Stimulated activated CD8-positive, alpha-beta memory T cell treated with anti-CD3 and anti-CD28 coated beads, Interleukin-12 subunit alpha, Interleukin-12 subunit beta, amount 100 ng/mL, for 24 hours (primary cell): Measurements from ENCODE around the gene SLC13A4.
"Not testable (repeated sequence)": the region's sequence is repeated elsewhere in the genome, so short reads cannot be mapped to it uniquely, and the experiment has no call there.

Experiments used
- DNase-seq: peaks from one replicate; pipeline ENCODE4 v3.0.0-alpha.2; 2020; ENCODE audit errors: extremely low read depth

Gene SLC13A4

DNA sequence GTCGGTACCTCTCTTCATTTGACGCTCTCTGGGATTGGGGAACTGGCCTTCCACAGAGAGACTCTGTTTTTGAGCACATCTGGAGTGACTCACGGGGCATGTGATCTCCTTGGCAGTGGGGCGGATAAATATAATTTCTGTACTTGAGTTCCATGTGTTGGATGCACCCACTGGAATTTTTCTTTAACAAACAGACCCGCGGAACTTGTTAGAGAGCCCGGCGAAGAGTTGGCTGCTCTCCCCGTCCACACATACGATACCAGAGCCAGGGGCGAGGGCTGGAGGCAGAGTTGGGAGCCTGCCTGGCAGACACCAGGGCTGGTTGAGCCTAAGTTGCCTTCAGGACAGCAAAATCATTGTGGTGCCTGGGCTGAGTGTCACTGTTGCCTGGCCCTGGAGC lies 20.8 kb upstream of the SLC13A4 start, which contains the start of gene FAM180A:
TSS of gene FAM180A (minus strand) at position 44 of the 400 bp plus-strand sequence. CDS start 233 bp downstream, outside the sequence.
- no peak for DNase-seq

GRCh38 chr7:135747366-135747765 lies 19.4 kb upstream of the SLC13A4 start:
- no peak for DNase-seq

- no peak for DNase-seq
Observed at GRCh38 chr7:135745703-135746312, 17.8 kb upstream of the SLC13A4 start.

DNA sequence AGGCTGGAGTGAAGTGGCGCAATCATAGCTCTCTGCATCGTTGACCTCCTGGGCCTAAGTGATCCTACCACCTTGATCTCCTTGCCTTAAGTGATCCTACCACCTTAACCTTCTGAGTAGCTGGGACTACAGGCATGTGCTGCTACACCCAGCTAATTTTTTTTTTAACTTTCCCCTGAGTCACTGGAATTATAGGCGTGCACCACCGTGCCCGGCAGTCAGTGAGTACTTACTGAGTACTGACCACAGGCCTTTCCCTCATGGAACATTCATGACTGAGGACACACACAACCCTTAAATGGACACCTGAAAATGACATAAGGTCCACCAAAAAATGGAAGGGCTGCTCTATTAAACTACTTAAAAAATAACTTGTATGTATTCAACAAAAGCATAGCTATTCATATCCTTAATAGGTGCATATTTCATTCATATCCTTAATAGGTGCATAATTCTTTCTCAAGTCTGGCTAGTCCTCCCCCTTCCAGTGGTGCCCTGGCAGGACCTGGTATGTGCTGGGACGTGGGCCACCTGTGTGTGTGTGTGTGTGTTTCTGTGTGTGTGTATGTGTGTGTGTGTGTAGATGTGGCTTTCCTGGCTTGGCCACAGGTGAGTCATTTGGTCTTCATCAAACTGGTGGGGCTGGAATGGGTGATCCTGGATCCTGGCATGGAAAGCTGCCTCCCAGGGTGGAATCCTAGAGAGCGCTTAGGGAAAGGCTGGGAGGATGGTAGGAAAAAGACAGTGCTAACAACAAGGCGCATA lies 17.1 kb upstream of the SLC13A4 start:
- no peak for DNase-seq

- no peak for DNase-seq
Observed at GRCh38 chr7:135743907-135744731, 16.1 kb upstream of the SLC13A4 start.

DNA sequence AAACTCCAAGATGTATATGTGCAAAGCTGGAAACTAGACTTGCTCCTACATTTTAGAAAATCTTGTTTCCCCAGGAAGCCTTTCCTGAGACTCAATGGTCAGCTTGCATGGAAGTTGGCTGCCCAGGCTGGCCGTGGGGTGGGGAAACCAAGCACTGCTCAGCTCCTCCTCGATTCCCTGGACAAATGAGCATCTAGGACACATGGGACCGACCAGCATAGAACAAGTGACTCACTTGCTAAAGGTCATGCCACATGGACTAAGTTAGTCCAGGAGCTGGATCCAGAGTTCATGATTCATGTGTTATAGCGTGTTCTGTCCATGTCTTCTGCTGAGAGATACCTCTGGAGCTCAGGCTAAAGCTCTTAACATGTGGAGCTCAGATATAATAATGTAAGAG lies 14.4 kb upstream of the SLC13A4 start:
- DNase-seq: no peak

DNA sequence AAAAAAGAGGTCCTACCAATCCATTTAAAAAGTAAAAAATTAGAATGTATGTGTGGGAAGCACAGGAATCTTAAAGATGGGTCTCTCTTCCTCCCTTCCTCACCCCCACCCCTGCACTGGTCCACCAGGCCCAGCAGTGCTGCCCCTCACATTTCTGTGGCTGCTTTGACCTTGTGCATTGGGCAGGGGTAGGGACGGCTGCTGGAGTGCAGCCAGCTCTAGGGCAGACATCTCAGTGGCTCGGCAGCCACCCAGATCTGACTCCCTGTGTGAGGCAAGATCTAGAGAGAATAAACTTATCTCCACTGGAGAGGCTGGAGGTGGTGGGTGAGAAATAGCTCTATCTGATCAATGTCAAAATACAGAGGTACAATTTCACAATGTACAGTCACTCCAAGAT lies 13.9 kb upstream of the SLC13A4 start:
- no peak for DNase-seq

- no peak for DNase-seq
Observed at GRCh38 chr7:135740889-135741288, 12.9 kb upstream of the SLC13A4 start.

DNA sequence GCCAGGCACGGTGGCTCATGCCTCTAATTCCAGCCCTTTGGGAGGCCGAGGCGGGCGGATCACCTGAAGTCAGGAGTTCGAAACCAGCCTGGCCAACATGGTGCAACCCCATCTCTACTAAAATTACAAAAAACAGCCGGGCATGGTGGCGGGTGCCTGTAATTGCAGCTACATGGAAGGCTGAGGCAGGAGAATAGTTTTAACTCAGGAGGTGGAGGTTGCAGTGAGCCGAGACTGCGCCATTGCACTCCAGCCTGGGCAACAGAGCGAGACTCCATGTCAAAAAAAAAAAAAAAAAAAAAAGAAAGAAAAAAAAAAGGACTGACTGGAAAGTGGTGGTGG lies 9.3 kb upstream of the SLC13A4 start:
- DNase-seq: not testable (repeated sequence)

GRCh38 chr7:135736586-135737305 lies 8.8 kb upstream of the SLC13A4 start:
- no peak for DNase-seq

GRCh38 chr7:135734343-135734689 lies 6.3 kb upstream of the SLC13A4 start:
- DNase-seq: no peak

DNA sequence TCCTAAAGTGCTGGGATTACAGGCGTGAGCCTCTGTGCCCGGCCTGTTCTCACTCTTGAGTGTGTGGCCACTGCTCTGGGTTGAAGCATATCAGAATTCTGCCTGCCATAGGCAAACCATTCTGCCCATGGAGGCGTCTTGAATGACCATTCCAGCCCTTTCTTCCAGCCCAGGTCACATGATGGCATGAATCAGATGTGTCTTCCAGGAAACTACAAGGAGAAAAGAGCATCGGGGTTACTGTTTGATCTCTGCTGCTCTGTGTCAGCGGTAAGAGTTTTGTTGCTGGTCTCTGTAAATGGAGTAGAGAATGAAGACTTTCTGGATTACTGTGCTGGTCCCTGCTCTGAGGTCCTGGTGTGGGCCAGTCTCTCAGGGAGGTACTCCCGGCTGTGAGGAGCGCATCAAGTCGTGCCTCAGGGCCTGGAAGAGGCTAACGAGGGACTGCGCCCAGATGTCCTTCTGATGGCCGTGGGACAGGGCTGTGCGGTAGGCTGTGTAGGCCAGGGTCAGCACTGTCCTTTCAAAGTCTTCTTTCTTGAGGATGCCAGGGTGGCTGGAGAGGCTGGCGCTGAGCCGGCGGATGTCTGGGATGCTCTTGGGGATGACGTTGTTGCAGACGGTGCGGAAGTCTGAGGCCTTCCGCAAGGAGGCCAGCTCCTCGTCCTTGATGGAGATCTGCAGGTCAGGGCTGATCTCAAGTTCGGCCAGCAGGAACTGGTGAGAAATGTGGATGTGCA lies 5.8 kb upstream of the SLC13A4 start:
- no peak for DNase-seq

DNA sequence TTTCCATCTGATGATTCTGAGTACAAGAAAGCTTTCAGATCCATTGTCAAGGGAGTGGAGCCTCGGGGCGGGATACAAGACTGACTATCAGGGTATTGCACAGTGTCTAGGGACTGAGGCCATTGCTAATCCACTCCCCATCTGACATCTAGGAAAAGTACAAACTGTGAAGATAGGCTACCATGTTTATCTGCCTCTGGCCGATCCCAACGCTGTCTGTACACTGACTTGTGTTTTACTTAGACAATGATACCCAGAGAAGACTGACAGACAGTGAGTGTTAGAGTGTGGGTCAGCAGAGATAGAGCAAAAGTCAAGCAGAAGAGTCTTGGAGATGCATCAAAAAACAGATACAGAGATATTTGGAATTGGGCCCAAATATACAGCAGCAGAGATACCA lies 3.1 kb upstream of the SLC13A4 start:
- DNase-seq: no peak

GRCh38 chr7:135729230-135729629 lies 1.2 kb upstream of the SLC13A4 start:
- DNase-seq: no peak

DNA sequence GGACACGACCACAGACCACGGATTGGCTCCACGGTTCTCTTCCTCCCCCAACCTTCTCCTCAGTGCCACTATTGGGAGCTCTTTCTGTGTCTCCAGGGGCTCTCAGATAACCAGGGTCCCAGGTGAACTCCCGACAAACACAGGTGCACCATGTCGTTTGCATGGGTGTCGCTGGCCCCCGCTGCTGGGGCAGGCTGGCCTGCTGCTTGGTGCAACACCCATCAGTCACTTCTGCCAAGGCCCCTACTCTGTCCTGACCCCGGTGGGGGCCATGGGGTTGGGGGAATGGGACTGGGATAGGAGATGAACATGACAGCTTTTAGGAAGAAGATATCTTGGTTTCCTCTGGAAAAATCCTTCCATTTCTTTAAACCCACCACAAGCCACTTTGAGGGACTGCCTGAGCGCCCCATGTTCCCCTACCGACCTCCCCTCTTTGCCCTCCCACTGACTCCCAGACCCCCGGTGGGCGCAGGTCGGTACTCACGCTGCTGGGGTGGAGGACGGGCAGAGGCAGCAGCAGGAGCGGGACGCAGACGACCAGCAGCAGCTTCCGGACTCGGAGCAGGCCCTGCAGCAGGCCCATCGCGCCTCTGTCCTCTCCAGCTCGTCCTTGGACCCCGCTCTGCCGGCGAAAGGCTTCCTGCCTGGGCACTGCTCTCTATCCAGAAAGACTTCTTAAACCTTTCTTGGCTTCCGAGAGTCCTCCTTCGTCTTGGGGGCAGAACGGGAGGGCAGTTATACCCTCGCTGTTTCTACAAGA lies 894 bp downstream of the SLC13A4 start:
- DNase-seq: no peak

DNA sequence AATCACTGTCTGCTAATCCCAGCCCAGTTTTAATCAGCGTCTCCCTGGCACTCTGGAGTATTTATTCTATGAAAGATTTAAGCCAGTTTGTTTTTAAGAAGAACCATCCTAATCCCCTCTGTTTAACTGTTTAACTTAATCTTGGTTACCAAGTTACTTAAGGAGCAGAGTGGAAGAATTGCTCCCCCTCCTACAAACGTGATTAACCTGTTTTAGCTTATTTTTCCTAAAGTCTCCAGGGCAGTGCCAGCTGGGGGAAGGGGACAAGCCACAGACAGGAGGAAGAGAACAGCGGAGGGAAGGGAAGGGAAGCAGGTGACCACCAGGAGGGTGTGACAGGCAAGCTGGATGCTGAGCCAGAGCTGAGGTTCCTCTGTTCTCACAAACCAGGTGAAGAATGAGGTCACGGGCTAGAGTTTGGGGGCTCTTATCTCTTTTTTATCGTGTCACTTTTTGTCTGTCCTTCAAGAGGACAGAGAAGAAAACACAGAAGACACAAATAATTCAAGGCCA lies 1.7 kb downstream of the SLC13A4 start:
- DNase-seq: no peak

DNA sequence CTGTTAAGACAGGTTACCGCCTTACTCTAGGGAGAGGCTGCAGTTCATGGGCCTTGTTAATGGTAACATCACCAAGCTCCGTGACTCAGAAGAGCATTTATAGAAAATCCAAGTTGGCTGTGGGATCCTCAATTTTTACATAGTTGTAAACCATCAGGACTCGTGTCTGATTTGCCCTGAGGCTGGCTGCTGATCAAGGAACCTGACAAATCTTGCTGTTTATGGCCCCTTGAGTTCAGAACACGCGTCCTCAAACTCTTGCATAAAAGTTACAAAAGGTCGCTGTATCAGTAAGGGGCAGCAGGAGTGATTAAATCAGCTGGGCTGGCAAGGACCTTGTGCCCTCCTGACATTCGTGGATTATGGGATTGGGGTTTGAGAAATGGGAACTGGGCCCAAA lies 4.6 kb downstream of the SLC13A4 start:
- DNase-seq: no peak

GRCh38 chr7:135721198-135721820 lies 6.7 kb downstream of the SLC13A4 start:
- no peak for DNase-seq

- no peak for DNase-seq
Observed at GRCh38 chr7:135719688-135720087, 8.3 kb downstream of the SLC13A4 start.
